Stimulated activated CD8-positive, alpha-beta memory T cell treated with anti-CD3 and anti-CD28 coated beads, Interleukin-7, amount 100 ng/mL, for 1 hour (primary cell): ENCODE results near the gene SV2A.
"Not testable (repeated sequence)": the region's sequence is repeated elsewhere in the genome, so short reads cannot be mapped to it uniquely, and the experiment has no call there.

Experiments used
- DNase-seq, 2 donors: peaks; one replicate each; pipeline ENCODE4 v3.0.0-alpha.2; 2020; ENCODE audit warnings: low read depth in 2 of 2

SV2A gene

DNA sequence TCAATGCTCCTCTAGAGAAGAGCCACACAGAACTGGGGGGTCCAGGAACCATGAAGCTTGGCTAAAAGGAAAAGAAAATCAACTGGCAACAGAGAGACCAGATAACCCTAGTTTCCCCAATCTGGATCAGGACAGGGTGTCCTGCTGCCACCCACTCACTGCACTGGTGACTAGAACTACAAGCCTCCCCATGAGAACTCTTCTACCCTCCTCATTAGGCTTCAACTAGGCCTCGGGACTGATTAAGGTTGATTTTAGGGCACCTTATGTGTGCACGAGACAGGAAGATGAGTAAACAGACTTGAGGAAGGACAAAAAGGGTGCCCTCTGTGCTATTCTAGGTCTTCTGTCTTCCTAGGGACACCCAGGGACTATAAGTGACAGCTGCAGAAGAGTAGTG lies 12.2 kb upstream of the SV2A start:
- no peak for DNase-seq

DNA sequence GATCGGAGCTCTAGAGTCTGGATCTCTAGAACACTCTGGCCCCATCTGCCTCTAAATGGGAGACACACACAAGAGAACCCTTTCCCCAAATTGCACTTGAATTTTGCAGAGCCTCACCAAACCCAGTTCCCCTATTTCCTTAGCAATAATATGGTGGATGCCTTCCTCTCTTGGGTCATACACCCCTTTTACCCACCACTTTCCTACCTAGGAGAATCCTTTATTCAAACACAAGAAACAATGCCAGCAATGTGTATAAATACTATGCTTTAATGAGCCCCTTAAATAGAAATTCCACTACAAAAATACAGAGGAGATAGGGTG lies 10.7 kb upstream of the SV2A start:
- DNase-seq, result no peak

DNA sequence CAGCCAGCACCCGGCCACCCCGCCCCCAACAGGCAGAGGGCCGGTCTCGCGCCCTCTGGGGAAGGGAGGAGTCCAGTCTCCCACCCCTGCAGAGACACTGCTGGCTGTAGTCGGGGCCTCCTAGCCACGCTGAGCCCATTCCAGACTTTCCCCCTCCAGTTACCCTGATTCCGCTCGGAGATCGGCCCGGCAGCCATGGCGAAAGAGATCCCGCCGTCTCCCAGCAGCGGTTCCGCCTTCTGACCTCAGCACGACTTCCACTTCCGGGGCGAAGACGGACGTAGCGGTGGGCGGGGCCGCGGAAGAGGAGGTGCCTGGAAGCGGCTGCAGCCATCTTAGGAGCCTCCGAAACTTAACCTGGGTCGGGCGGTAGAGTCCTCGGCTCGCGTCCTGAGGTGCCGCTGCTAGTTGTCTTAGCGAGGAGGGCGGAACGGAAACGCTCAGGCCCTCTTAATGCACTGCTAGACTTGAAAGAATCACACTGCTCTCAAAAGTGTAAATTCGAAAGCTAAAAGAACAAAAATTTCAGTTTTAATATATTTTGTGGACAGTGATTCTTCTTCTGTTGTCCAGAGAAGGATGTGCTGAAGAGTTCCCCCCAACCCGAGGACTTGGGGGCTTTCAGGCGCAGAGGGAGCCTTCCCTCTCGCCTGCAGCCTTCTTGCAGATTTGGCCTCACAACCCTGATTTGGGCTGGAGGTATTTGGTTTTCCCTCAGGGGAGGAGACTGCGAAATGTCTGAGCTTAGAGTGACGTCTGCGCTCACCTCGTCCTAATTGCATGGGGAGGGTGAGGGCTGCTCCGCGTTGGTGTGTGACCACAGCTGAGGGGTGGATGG lies 10.1 kb upstream of the SV2A start, which contains the start of gene SF3B4:
Gene SF3B4 (minus strand): TSS at position 241 of the 838 bp plus-strand sequence. CDS start 44 bp downstream, at position 197.
- peak; percentile 88 to 91 for DNase-seq

DNA sequence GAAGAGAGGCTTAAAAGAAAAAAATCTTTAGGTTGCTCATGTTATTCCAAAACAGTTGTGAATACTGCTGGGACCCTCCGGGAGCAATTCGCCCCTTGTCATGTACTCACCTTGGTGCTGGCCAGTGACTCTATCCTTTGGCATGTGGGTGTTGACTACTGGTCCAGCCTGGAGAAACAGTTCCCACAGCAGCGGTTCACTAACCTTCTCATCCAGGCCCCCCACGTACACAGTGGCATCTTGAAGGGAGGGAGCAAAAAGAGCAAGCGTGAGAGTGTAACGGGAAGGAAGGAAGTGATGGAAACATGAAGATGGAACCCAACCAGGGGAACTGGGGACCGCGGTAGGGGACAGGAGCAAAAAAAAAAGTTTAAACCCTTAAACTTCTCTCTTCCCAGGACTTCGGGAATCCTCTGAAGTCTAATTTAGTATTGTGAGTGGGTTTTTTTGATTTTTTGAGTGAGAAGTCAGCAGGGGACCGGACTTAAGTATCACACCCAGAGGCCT lies 9.5 kb upstream of the SV2A start:
- no peak for DNase-seq

DNA sequence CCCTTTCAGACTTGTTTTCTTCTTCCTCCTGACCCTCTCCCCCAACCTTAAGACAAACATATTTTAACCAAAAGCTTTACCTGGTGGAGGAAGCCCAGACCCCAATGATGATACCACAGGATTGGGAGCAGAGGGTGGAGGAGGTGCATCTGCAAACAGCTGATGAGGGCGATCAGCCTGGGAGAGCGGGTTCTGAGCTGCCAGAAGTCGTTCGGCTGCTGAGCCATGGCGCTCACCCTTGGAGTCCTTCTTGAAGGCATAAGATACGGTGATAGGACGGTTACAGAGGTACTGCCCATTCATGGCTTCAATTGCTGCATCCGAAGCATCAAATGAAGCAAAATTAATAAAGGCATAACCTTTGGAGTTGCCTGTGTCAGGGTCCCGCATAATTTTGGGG lies 8.7 kb upstream of the SV2A start:
- DNase-seq, result no peak

DNA sequence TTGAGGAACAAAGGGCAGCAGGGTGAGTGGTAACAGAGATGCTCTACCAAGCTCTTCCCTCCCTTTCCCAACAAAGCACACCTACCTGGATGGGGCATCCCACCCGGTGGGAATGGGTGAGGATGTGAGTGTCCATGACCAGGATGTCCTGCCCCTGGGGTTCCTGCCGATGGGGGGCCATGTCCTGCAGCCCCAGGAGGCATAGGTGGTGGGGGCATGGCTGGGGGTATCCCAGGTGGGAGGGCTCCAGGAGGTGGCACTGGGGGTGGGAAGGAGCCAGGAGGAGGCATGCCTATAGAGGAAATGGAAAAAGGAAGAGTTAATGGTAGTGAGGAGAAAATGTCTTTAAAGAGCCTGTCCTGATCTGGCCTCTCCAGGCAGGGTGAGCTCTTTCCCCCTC lies 8.1 kb upstream of the SV2A start:
- no peak for DNase-seq

DNA sequence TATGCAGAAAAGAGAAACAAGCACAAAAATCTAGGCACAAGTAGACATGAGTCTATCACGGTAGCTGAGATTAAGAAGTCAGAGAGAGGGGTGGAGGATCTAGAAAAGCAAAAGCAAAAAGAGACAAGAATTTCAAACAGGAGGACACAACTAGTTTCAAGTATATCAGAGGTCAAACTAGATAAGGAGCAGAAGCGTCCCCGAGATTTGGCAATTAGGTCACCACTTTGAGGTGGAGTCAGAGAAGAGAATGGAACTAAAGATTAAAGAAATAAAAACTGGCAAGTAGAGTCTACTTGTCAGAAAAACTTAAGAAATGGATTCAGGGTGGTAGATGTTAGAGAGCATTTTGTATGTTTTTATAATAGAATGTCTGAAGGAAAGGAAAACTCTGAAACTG lies 7.7 kb upstream of the SV2A start:
- no peak for DNase-seq

DNA sequence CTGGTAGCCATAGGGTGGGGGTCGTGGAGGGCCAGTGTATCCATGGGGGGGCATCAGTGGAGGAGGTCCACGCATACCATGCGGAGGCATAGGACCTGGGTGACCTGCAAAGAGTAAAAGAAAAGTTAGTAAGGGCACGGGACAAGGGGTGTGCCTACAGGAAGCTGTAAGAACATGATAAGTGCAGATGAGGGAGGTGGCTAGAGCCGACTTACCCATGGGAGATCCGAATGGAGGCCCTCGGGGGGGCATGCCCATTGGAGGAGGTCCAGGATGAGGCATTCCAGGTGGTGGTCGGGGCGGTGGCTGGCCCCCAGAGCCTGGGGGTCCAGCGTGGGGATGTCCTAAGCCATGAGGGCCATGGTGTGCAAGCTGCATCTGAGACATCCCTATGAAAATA lies 6.0 kb upstream of the SV2A start:
- no peak for DNase-seq

DNA sequence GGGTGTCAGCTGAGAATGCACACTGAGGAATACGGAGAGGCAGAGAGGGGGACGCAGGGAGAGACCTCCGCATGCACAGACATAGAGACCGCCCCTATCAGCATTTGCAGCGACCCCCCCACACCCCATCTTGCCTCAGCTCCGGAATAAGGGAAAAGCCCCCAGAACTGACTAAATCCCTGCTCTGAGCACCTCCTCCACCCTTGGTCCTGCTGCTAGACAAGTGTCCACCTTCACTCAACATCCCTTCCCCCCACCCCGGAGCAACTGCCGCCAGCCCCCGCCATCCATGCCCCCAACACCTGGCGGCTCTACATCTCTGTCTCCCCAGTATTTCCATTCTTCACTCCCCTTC lies 769 bp downstream of the SV2A start:
- DNase-seq, result no peak

DNA sequence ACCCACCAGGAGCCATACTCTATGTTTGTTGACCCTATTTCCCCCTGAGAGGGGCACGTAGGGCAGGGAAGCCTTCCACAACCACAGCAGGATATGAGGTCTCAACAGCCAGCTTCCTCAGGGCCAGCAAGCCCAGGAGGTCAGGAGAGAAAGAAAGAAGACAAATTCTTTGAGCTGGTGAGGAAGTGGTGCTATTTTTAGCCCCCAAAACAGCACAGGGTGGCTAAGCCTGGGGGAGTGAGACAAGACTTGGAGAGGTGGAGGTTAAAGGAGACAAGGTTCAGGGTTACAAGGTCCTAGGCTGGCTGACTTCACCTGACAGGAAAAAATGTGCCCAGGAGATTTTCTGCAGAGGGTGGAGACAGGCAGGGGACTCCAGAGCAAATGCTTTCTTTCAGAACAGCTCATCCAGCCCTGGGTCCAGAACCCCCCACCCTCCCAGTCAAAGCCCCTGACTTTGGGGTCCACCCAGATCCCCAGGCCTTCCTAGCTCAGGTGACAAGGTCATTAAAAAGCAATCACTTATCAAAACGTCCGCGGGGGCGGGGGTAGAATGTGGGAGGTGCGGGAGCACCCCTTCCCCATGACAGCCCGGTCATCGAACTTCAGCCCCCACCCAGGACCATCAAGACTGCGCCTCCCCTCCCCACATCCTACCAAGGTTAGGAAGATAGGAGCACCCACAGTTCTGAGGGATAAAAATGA lies 1.3 kb downstream of the SV2A start:
- no peak for DNase-seq

DNA sequence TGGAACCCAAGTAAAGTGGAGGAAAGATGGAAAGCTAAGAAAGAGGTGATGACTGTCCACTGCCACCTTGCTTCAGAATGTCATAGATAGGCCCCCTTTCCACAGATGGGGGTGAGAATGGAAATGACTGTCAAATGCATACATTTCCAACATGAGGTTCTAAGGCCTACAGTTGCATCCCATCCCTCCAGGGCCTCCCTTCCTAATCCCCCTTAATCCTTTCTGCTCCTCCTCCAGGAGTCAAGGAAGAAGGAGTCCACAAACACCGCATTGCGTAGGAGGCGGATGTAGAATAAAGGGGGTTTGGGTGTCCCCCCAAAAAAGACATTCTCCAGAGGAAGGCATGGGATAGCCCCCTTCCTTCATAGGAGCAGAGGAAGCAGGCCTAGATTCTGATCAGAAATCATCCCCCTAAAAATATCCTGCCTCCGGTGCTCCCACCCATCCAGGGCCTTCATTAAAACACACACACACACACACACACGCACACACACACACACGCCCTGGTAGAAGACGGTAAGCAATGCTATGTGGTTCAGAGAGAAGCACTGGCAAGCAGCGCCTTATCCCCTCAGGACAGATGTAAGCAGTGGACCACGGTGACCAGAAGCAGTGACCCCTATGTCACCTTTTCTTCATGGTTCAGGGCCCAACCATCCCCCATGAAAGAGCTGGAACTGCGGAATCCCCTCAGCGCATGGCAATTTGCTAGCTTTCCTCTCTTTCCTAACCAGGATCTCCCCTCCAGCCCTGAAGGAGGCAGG lies 2.0 kb downstream of the SV2A start:
- no peak for DNase-seq

DNA sequence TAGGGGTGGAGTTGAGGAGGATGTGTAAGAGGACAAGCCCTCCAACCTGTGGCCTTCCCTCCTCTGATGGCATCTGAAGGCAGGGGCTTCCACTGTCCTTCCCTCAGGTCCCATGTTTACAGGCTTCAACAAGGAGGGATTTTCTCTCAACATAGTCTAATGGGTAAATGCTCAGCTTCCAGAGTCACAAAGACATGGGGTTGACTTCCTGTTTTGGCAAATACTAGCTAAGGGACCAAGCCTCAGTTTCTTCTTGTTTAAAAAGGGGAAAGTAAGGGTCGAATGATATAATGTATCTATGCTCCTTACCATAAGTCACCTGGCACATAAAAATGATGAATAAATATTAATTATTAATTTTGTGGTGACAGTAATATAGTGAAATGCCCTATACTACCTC lies 3.1 kb downstream of the SV2A start:
- DNase-seq, result no peak

DNA sequence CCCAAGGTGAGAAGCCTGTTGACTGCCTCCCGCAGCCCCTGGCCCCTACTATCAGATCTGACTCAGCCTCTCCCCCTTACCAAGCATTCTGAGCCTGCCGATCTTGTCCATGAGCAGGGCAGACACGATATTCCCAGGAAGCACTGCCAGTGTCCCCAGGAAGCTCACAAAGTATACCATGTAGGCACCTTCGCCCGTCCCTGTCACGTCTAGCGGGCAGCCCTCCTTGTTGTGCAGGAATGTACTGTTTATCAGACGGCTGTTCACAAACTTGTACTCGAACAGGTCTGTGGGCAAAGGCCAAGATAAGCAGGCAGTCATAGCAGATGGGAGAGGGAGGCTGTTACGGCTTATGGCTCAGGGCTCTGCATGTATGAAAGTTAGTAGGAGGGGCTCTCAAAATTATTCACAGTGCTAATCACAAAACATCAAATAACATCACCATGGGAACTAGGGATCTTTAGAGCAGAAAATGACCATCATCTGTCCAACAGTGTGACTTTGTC lies 11.0 kb downstream of the SV2A start:
- DNase-seq, result no peak

DNA sequence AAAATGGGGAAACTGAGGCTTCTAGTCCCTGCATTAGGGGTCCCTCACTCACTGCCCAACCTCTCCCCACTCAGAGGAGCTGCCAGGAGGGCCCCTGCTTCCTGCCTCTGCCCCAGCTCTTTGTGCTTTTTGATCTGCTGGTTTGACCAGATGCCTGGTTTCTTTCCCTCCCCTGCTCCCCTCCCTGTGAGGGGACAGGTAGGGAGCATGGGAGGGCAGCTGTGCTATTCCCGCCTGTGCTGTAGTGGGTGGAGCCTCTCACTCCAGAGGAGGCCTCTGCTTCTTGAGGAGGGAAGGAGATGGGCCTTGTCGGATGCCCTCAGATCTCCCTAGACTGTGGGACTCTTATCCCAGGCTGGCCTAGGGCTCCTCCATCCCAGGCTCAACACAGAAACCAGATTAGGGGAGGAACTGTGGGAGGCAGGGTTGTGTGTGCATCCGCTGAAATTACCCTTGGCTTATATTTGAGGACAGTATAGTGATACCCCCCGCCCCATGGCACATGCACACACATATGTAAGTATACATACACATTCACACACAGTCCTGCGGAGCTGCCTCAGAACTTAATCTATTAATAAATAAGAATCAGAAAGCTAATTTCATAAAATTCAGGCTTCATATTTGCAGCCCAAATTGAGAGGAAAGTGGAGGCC lies 13.7 kb downstream of the SV2A start:
- no peak for DNase-seq

DNA sequence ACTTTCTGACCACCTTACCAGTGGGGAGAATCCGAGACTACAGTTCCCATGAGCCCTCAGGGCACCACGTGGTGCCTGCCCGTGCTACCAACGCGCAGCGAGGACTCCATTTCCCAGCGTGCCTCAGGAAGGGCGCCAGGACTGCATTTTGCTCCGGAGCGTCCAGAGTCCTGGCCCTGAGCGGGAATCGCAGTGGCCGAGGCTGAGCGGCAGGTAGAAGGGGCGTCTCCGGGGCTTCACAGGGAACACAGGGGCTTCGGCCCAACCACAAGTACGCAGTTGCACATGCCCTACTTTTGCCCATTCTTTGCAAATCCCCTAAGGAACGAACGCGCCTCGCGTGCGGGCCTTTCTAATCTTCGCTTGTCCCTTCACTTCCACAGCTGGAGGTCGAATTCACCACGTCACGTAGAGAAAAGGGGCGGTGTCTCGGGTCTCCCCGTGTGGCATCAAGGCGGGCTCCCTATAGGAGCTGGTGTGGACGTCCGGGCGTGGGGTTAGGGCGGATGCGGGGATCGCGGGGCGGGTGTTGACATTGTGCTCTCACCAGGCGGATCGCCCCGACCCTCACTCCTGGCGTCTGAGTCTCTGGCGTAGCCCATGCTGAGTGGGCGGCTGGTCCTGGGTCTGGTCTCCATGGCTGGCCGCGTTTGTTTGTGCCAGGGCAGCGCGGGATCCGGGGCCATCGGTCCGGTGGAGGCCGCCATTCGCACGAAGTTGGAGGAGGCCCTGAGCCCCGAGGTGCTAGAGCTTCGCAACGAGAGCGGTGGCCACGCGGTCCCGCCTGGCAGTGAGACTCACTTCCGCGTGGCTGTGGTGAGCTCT lies 18.0 kb downstream of the SV2A start, which contains the start of gene BOLA1:
Gene BOLA1 (plus strand): TSS at position 109 of the 825 bp plus-strand sequence. CDS start 492 bp downstream, at position 601.
- peak; percentile 65 for DNase-seq

DNA sequence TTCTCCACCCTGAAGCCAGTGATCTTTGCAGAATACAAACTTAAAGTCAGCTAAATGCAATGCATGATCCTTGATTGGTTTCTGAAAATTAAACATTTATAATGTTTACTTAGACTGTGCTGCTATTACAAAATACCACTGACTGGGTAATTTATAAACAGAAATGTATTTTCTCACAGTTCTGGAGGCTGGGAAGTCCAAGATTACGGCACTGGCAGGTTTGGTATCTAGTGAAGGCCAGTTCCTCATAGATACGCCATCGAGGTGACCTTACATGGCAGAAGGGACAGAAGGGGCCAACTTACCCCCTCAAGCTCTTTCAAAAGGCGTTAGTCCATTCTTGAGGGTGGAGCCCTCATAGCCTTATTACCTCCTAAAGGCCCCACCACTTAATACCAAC lies 21.1 kb downstream of the SV2A start:
- DNase-seq, result no peak

DNA sequence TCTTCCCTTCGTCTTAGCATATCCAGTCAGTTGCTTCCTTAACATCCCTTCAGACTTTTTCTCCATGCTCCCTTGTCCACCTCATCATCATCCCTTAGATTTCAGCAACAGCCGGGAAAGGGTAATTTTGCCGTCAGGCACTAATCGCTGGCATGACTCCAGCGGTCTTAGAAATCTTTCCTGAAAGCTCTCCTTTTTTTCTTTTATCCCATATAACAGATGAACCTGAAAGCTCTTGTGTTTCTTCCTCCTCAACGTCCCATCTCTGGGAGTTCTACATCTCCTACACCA lies 28.7 kb downstream of the SV2A start:
- DNase-seq, result no peak

DNA sequence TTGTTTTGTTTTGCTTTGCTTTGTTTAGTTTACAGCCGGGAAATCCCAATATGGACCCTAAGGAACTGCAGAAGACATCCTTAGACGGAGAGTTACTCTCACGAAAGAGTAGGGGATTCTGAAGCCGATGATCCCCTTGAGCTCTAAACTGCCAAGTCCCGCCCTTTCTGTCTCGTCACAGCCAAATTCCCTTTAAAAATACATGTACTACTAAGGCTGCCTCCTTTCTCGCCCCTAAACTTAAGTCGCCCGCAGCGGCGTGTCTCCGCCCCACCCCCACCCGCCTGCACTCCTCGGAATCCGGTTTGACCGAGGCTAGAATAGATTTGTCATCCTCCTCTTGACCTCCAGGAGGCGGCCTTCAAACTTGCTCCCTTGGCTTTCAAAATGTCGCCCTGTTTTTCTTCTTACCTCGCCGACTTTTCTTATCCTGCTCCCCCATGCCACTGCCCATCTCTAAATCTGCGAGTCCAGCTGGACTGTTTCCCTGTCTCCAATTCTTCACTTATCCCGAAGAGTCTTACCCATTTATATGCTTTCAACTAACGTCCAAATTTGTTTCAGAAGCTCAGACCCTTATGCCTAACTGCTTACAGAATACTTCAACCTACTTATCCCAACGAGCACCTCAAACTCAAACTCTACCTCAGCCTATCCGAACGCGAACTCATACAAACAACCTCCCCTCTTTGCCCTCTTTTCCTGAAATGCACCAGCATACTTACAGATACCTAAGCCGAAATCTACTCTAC lies 29.2 kb downstream of the SV2A start:
- peak; percentile 38 for DNase-seq

DNA sequence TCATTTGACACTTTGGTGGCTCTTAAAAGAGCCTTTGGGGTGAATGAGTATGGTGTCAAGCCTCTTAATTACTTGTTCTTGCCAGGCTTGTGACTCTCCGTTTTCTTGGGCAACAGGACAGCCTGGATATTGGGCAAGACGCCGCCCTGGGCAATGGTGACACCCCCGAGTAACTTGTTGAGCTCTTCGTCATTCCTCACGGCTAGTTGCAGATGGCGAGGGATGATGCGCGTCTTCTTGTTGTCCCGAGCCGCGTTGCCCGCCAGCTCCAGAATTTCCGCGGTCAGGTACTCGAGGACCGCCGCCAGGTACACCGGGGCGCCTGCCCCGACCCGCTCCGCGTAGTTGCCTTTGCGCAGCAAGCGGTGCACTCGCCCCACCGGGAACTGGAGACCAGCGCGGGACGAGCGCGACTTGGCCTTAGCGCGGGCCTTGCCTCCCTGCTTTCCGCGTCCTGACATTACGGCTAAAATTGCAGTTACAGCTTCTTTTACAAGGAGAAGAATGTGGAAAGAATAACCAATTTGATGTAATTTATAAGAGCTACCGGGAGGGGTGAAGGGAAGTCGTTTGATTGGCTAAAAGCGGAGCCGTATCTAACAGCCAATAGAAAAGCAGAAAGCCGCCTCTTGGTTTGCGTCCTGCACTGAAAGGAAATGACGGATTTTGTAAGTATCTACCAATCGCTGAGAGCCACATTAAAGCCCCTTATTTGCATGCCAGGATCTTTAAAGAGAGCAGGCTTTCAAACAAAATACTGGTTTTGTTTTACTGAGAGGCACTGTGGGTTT lies 30.0 kb downstream of the SV2A start:
- peak; percentile 37 to 44 for DNase-seq

DNA sequence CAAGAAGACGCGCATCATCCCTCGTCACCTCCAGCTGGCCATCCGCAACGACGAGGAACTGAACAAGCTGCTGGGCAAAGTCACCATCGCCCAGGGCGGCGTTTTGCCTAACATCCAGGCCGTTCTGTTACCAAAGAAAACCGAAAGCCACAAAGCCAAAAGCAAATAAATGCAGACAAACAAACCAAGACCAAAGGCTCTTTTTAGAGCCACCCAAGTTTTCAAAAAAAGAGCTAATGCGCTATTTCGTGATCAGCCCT lies 30.5 kb downstream of the SV2A start:
- not testable (repeated sequence) for DNase-seq
